PC-9 (cell line): ENCODE data around the gene HLA-DRB5.

Experiments
- EZH2 ChIP-seq: fragments of 200-600 bp; sonication (generic); IDR thresholded peaks from 2 replicates; pipeline ENCODE4 v1.8.0; 2017; ENCODE audit warnings: antibody characterized with exemption, low read depth
- TF ChIP-seq, protein P1 (sequence below): fragments of 200-600 bp; sonication (generic); conservative IDR thresholded peaks from 2 replicates; pipeline ENCODE4 v1.6.1; 2017; ENCODE audit warnings: mixed run types, antibody characterized with exemption, mild to moderate bottlenecking, moderate library complexity

DNA sequence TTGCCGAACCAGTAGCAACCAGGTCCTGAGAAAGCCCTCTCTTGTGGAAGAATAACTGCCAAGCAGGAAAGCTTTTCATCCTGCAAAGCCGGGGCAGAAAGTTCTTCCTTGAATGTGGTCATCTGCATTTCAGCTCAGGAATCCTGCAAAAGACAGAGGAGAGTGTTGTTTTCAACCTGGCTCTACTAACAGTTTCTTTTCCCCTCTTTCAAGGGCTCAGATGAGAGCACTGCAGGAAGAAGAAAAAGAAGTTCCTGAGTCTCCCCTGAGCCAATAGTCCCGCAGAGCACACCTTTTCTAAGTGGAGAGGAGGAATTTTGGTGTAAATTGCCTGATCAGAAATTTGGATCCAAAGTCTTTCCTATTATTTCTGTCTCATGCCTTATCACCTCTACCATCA is 48.9 kb upstream of the HLA-DRB5 start:
- TF ChIP-seq, protein P1, sequence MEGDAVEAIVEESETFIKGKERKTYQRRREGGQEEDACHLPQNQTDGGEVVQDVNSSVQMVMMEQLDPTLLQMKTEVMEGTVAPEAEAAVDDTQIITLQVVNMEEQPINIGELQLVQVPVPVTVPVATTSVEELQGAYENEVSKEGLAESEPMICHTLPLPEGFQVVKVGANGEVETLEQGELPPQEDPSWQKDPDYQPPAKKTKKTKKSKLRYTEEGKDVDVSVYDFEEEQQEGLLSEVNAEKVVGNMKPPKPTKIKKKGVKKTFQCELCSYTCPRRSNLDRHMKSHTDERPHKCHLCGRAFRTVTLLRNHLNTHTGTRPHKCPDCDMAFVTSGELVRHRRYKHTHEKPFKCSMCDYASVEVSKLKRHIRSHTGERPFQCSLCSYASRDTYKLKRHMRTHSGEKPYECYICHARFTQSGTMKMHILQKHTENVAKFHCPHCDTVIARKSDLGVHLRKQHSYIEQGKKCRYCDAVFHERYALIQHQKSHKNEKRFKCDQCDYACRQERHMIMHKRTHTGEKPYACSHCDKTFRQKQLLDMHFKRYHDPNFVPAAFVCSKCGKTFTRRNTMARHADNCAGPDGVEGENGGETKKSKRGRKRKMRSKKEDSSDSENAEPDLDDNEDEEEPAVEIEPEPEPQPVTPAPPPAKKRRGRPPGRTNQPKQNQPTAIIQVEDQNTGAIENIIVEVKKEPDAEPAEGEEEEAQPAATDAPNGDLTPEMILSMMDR, result no peak
- no peak for TF ChIP-seq EZH2
